HEK293 (cell line): ENCODE data around the gene TBPL1.

Experiments used
- CTCF ChIA-PET: fragments of 350-600 bp; formaldehyde crosslinking; extraction: SDS; loops from one replicate; lab custom pipeline; 2021; ENCODE audit warnings: antibody characterized with exemption; lab: Yijun Ruan, JAX
- POLR2A ChIA-PET: fragments of 300-600 bp; formaldehyde crosslinking; extraction: SDS; loops from one replicate; lab custom pipeline; 2020; ENCODE audit warnings: antibody characterized with exemption, inconsistent platforms; lab: Yijun Ruan, JAX
- H3K27ac ChIP-seq: fragments of 200-500 bp; sonication (Bioruptor generic); 2 replicates; pipeline ENCODE4 v1.5.1; 2014; ENCODE audit warnings: low read depth, low read length, control low read depth, inconsistent platforms; ENCODE audit errors: extremely low read depth
- H3K36me3 ChIP-seq, 2 experiments: fragments of 200-500 bp in 1 of 2; sonication (Bioruptor generic) in 1 of 2; 1 replicate in 1 of 2; 2 replicates in 1 of 2; pipeline ENCODE4 v1.5.1; 2014 to 2017; ENCODE audit warnings: inconsistent platforms in 2 of 2, low read length in 2 of 2; ENCODE audit not compliant: control insufficient read depth in 2 of 2, insufficient read depth in 1 of 2
- H3K4me1 ChIP-seq: fragments of 200-500 bp; sonication (Bioruptor generic); 2 replicates; pipeline ENCODE4 v1.5.1; 2014; ENCODE audit warnings: mild to moderate bottlenecking, low read length, inconsistent platforms; ENCODE audit not compliant: control insufficient read depth, insufficient read depth
- H3K4me3 ChIP-seq: 2 replicates; pipeline ENCODE4 v1.5.1; 2011; ENCODE audit warnings: low read depth, mild to moderate bottlenecking, control low read depth, low read length, moderate library complexity
- H3K9me3 ChIP-seq: fragments of 200-500 bp; sonication (Bioruptor generic); 2 replicates; pipeline ENCODE4 v1.5.1; 2014; ENCODE audit warnings: low read depth, low read length, inconsistent platforms; ENCODE audit not compliant: control insufficient read depth, insufficient read depth
- CTCF ChIP-seq: fragments of 450-650 bp; formaldehyde crosslinking; IDR thresholded peaks from 2 replicates; pipeline ENCODE4 v1.5.1; 2016; ENCODE audit warnings: missing biosample characterization, missing genetic modification characterization
- EGR2 ChIP-seq: fragments of 450-650 bp; formaldehyde crosslinking; IDR thresholded peaks from 2 replicates; pipeline ENCODE4 v1.5.1; 2016; ENCODE audit warnings: low read depth, missing biosample characterization, missing genetic modification characterization
- KLF1 ChIP-seq: fragments of 450-650 bp; formaldehyde crosslinking; IDR thresholded peaks from 2 replicates; pipeline ENCODE4 v1.5.1; 2016; ENCODE audit warnings: missing biosample characterization, missing genetic modification characterization
- KLF17 ChIP-seq: fragments of 450-650 bp; formaldehyde crosslinking; IDR thresholded peaks from 2 replicates; pipeline ENCODE4 v1.5.1; 2016; ENCODE audit warnings: missing biosample characterization, missing genetic modification characterization
- KLF9 ChIP-seq: fragments of 450-650 bp; formaldehyde crosslinking; IDR thresholded peaks from 2 replicates; pipeline ENCODE4 v1.5.1; 2016; ENCODE audit warnings: missing biosample characterization, missing genetic modification characterization, low read depth
- PRDM6 ChIP-seq: fragments of 450-650 bp; formaldehyde crosslinking; IDR thresholded peaks from 2 replicates; pipeline ENCODE4 v1.5.1; 2017; ENCODE audit warnings: missing biosample characterization, missing genetic modification characterization
- ZFHX2 ChIP-seq: fragments of 450-650 bp; formaldehyde crosslinking; conservative IDR thresholded peaks from 2 replicates; pipeline ENCODE4 v1.5.1; 2016; ENCODE audit warnings: missing biosample characterization, missing genetic modification characterization
- ZNF239 ChIP-seq: fragments of 450-650 bp; formaldehyde crosslinking; IDR thresholded peaks from 2 replicates; pipeline ENCODE4 v1.5.1; 2016; ENCODE audit warnings: missing biosample characterization, missing genetic modification characterization
- ZNF248 ChIP-seq: fragments of 450-650 bp; formaldehyde crosslinking; IDR thresholded peaks from 2 replicates; pipeline ENCODE4 v1.5.1; 2017; ENCODE audit warnings: missing biosample characterization, missing genetic modification characterization
- ZNF274 ChIP-seq, 2 experiments: fragments of 200-500 bp in 1 of 2; fragments of 450-650 bp in 1 of 2; sonication (Bioruptor generic) in 1 of 2; formaldehyde crosslinking in 1 of 2; IDR thresholded peaks; 2 replicates each; pipeline versions ENCODE4 v1.5.1 to v1.6.1; 2014 to 2016; ENCODE audit warnings: borderline replicate concordance in 1 of 2, inconsistent platforms in 1 of 2, low read length in 1 of 2, missing biosample characterization in 1 of 2, missing genetic modification characterization in 1 of 2
- ZNF366 ChIP-seq: fragments of 450-650 bp; formaldehyde crosslinking; conservative IDR thresholded peaks from 2 replicates; pipeline ENCODE4 v1.5.1; 2016; ENCODE audit warnings: missing biosample characterization, missing genetic modification characterization
- ZNF394 ChIP-seq: fragments of 450-650 bp; formaldehyde crosslinking; IDR thresholded peaks from 2 replicates; pipeline ENCODE4 v1.5.1; 2016; ENCODE audit warnings: missing biosample characterization, missing genetic modification characterization, mild to moderate bottlenecking, moderate library complexity, borderline replicate concordance
- ZNF404 ChIP-seq: fragments of 450-650 bp; formaldehyde crosslinking; IDR thresholded peaks from 2 replicates; pipeline ENCODE4 v1.5.1; 2017; ENCODE audit warnings: missing biosample characterization, missing genetic modification characterization
- ZNF433 ChIP-seq: fragments of 450-650 bp; formaldehyde crosslinking; IDR thresholded peaks from 2 replicates; pipeline ENCODE4 v1.5.1; 2016; ENCODE audit warnings: missing biosample characterization, missing genetic modification characterization, low read depth
- ZNF561 ChIP-seq: fragments of 450-650 bp; IDR thresholded peaks from 2 replicates; pipeline ENCODE4 v1.5.1; 2018; ENCODE audit warnings: missing biosample characterization, missing genetic modification characterization, borderline replicate concordance
- ZNF580 ChIP-seq: fragments of 450-650 bp; formaldehyde crosslinking; IDR thresholded peaks from 2 replicates; pipeline ENCODE4 v1.5.1; 2016; ENCODE audit warnings: missing biosample characterization, missing genetic modification characterization
- ZNF600 ChIP-seq: fragments of 450-650 bp; formaldehyde crosslinking; IDR thresholded peaks from 2 replicates; pipeline ENCODE4 v1.5.1; 2016; ENCODE audit warnings: missing biosample characterization, missing genetic modification characterization
- ZNF645 ChIP-seq: fragments of 450-650 bp; formaldehyde crosslinking; IDR thresholded peaks from 2 replicates; pipeline ENCODE4; 2016; ENCODE audit warnings: missing biosample characterization, missing genetic modification characterization
- ZNF707 ChIP-seq: fragments of 450-650 bp; formaldehyde crosslinking; IDR thresholded peaks from 2 replicates; pipeline ENCODE4 v1.5.1; 2016; ENCODE audit warnings: missing biosample characterization, missing genetic modification characterization
- ZSCAN4 ChIP-seq: fragments of 450-650 bp; formaldehyde crosslinking; IDR thresholded peaks from 2 replicates; pipeline ENCODE4 v1.5.1; 2017; ENCODE audit warnings: missing biosample characterization, missing genetic modification characterization

The TBPL1 gene

GRCh38 chr6:133965817-133966360, 12.9 kb downstream of the TBPL1 start (continued):
- TF ChIP-seq ZSCAN4 = 0 out of 2 replicates have a peak, but pooled peaks have one; percentile 56
- TF ChIP-seq ZFHX2 = peak; percentile 94
- no peak for TF ChIP-seq ZNF645 (tag by site-specific recombination)
- peak; percentile 71 for TF ChIP-seq PRDM6 (tag by site-specific recombination)
- no peak for TF ChIP-seq ZNF239 (tag by site-specific recombination)
- no peak for TF ChIP-seq ZNF274 (IDR thresholded peaks at IDR 0.05; ENCODE audit: low read length)
- TF ChIP-seq ZNF274 (tag by site-specific recombination; IDR thresholded peaks at IDR 0.05; ENCODE audit: borderline replicate concordance) = no peak
- TF ChIP-seq ZNF433 (tag by site-specific recombination) = no peak
- TF ChIP-seq ZNF707 (tag by site-specific recombination) = no peak
- TF ChIP-seq ZNF580 (tag by site-specific recombination) = no peak
- no peak for TF ChIP-seq ZNF561

GRCh38 chr6:133966654-133967329, 13.8 kb downstream of the TBPL1 start:
- no peak overlapping the region for H3K27ac ChIP-seq
- peaks cover 12% of the 10 kb centered on the region for H3K4me1 ChIP-seq
- POLR2A ChIA-PET = interaction anchor here (0.7 to 3.3 kb wide), 2 partner anchors 9 to 13 kb away, joined by 3 to 17 read pairs; partner anchors contain the start of gene TBPL1
- no peak for TF ChIP-seq KLF9 (tag by site-specific recombination)
- TF ChIP-seq CTCF (tag by site-specific recombination) = no peak
- TF ChIP-seq KLF17 (tag by site-specific recombination) = no peak
- TF ChIP-seq ZNF404 (tag by site-specific recombination) = no peak
- TF ChIP-seq ZNF248 (tag by site-specific recombination) = no peak
- TF ChIP-seq KLF1 (tag by site-specific recombination) = no peak
- 0 out of 2 replicates have a peak, but pooled peaks have one; percentile 18 for TF ChIP-seq ZNF600 (tag by site-specific recombination)
- 0 out of 2 replicates have a peak, but pooled peaks have one; percentile 21 for TF ChIP-seq ZNF366 (tag by site-specific recombination)
- TF ChIP-seq ZNF394 = no peak
- no peak for TF ChIP-seq EGR2 (tag by site-specific recombination)
- no peak for TF ChIP-seq PRDM6 (tag by site-specific recombination)
- H3K36me3 ChIP-seq = no peaks in the 10 kb centered on the region
- no peaks in the 10 kb centered on the region for H3K9me3 ChIP-seq
- CTCF ChIA-PET = interaction anchor here (0.6 to 3.7 kb wide), 8 partner anchors 9 to 144 kb away, joined by 3 to 27 read pairs (median 4); no protein-coding TSS in a partner anchor
- H3K4me3 ChIP-seq = no peak overlapping the region
